Neuronal stem cell (in vitro differentiated cells): Measurements from ENCODE around the gene GLIS1.
A peak's percentile ranks its signal among the peaks of the same experiment; 100 is the strongest.

Experiments used
- DNase-seq: peaks from one replicate; pipeline ENCODE4 v3.0.0-alpha.2; 2013; ENCODE audit warnings: low spot score
- H2AFZ ChIP-seq: one replicate; pipeline ENCODE4 v1.6.1; 2013; ENCODE audit warnings: mild to moderate bottlenecking, low read length, inconsistent platforms
- H2AK5ac ChIP-seq: 2 replicates; pipeline ENCODE4 v1.6.1; 2013; ENCODE audit warnings: low read depth, mild to moderate bottlenecking, inconsistent platforms, low read length, moderate library complexity, mixed read lengths
- H2BK120ac ChIP-seq: 2 replicates; pipeline ENCODE4 v1.6.1; 2013; ENCODE audit warnings: low read depth, mild to moderate bottlenecking, inconsistent platforms, low read length, moderate library complexity, mixed read lengths
- H2BK12ac ChIP-seq: one replicate; pipeline ENCODE4 v1.6.1; 2013; ENCODE audit warnings: low read length, inconsistent platforms
- H2BK15ac ChIP-seq: 2 replicates; pipeline ENCODE4 v1.6.1; 2013; ENCODE audit warnings: mild to moderate bottlenecking, low read length, inconsistent platforms, mixed read lengths
- H2BK5ac ChIP-seq: one replicate; pipeline ENCODE4 v1.6.1; 2013; ENCODE audit warnings: inconsistent platforms, mild to moderate bottlenecking, low read length, moderate library complexity
- H3K14ac ChIP-seq: one replicate; pipeline ENCODE4 v1.6.1; 2013; ENCODE audit warnings: low read length, inconsistent platforms
- H3K18ac ChIP-seq: 2 replicates; pipeline ENCODE4 v1.6.1; 2013; ENCODE audit warnings: low read length, inconsistent platforms
- H3K23ac ChIP-seq: 2 replicates; pipeline ENCODE4 v1.6.1; 2013; ENCODE audit warnings: low read depth, mild to moderate bottlenecking, mixed read lengths, low read length, inconsistent platforms; ENCODE audit not compliant: poor library complexity
- H3K27ac ChIP-seq: replicated peaks from 3 replicates; pipeline ENCODE4 v1.5.1; 2013; ENCODE audit warnings: low read length, inconsistent platforms
- H3K27me3 ChIP-seq, 3 experiments: 2 replicates each; pipeline ENCODE4 v1.6.1; 2013; ENCODE audit warnings: low read length in 3 of 3, mild to moderate bottlenecking in 2 of 3, inconsistent platforms in 1 of 3, low read depth in 1 of 3, mixed read lengths in 1 of 3, moderate library complexity in 1 of 3; ENCODE audit not compliant: control insufficient read depth in 3 of 3, insufficient read depth in 3 of 3
- H3K36me3 ChIP-seq, 2 donors: replicated peaks in 1 of 2; 2 replicates each; pipeline ENCODE4 v1.6.1; 2013; ENCODE audit warnings: low read length in 2 of 2; ENCODE audit not compliant: control insufficient read depth in 2 of 2, insufficient read depth in 2 of 2
- H3K4ac ChIP-seq: 2 replicates; pipeline ENCODE4 v1.6.1; 2013; ENCODE audit warnings: inconsistent platforms, mild to moderate bottlenecking, low read length, moderate library complexity
- H3K4me1 ChIP-seq, 2 donors: 1 replicate in 1 of 2; 2 replicates in 1 of 2; pipeline ENCODE4 v1.6.1; 2013; ENCODE audit warnings: low read length in 2 of 2, low read depth in 1 of 2; ENCODE audit not compliant: control insufficient read depth in 2 of 2, insufficient read depth in 1 of 2
- H3K4me2 ChIP-seq: one replicate; pipeline ENCODE4 v1.6.1; 2013; ENCODE audit warnings: mild to moderate bottlenecking, low read length, inconsistent platforms; ENCODE audit not compliant: insufficient read depth, poor library complexity, severe bottlenecking
- H3K4me3 ChIP-seq, 2 donors: 2 replicates each; pipeline ENCODE4 v1.5.1; 2013; ENCODE audit warnings: low read length in 2 of 2, mild to moderate bottlenecking in 2 of 2, inconsistent platforms in 1 of 2, moderate library complexity in 1 of 2
- H3K79me1 ChIP-seq: one replicate; pipeline ENCODE4 v1.6.1; 2013; ENCODE audit warnings: low read depth, mild to moderate bottlenecking, inconsistent platforms, low read length, moderate library complexity
- H3K9ac ChIP-seq: one replicate; pipeline ENCODE4 v1.6.1; 2013; ENCODE audit warnings: mild to moderate bottlenecking, low read depth, low read length, inconsistent platforms; ENCODE audit not compliant: poor library complexity
- H3K9me3 ChIP-seq, 2 donors: replicated peaks in 1 of 2; 2 replicates each; pipeline versions ENCODE3 to v1.6.1; 2013; ENCODE audit warnings: low read length in 2 of 2, mild to moderate bottlenecking in 2 of 2, inconsistent platforms in 1 of 2, low read depth in 1 of 2, mixed read lengths in 1 of 2, moderate library complexity in 1 of 2; ENCODE audit not compliant: control insufficient read depth in 2 of 2, insufficient read depth in 1 of 2
- H4K8ac ChIP-seq: one replicate; pipeline ENCODE4 v1.6.1; 2013; ENCODE audit warnings: low read depth, mild to moderate bottlenecking, inconsistent platforms, low read length, moderate library complexity
- H4K91ac ChIP-seq: one replicate; pipeline ENCODE4 v1.6.1; 2013; ENCODE audit warnings: low read length, low read depth, mild to moderate bottlenecking, inconsistent platforms; ENCODE audit not compliant: poor library complexity
- WGBS, 2 donors: extraction: QIAGEN DNeasy Blood & Tissue Kit; methylation state at CpG; one replicate each; pipeline ENCODE4 v1.1.7; 2013; ENCODE audit warnings: missing lambda C conversion rate in 2 of 2, mixed read lengths in 1 of 2; ENCODE audit not compliant: insufficient read length in 2 of 2, insufficient replicate concordance in 1 of 2; ENCODE audit errors: extremely low coverage in 2 of 2; 5-methylcytosine and 5-hydroxymethylcytosine counted together

The GLIS1 gene

DNA sequence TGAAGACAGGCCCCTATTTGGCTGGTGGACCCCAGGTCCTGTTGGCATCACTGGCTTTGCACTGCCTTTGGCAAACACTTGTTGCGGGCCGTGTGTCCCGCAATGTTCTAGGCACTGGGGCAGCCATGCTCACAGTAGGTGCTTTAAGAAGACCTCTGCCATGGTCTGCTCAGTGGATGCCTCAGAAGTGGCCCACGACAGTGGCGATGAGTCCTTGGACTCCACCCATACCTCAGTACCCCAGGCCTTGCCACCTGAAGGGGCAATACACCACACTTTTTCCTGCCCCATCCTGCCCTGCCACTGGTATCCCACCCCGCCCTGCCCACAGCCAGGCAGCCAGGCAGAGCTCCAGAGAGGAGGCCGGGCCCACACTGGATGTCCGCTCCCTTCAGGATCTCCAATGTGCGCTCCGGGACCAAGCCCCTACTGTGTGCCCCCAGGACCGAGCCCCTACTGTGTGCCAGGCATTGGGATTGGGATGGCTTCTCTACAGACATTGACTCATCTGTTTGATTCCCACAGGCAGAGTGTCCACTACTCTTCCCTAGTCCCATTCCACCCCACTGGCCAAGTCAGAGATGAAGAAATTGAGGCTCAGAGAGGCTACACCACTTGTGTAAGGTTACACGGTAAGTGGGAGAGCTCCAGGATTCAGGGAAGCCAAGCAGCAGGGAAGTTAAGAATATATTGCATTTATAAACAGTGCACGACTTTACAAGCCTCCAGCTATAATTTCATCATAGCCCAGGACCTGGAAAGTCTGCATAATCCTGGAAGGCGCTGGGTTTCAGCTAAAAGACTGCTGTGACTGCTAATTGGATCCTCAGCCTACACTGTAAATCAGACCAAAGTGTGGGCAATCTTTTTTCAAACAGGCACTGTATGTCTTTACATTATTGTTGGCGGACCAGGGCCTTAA is 178.1 kb downstream of the GLIS1 start:
- no CpG with 5 or more reads among the region's 15 CpGs for WGBS, 2 donors
- H4K8ac ChIP-seq = no peak overlapping the region
- no peak overlapping the region for H2BK120ac ChIP-seq
- H3K27me3 ChIP-seq = peaks cover 0 to 26% (median 0%) of the 10 kb centered on the region in 3 experiments
- H3K9ac ChIP-seq = no peak overlapping the region
- no peak overlapping the region for H3K18ac ChIP-seq
- no peak overlapping the region for H2BK12ac ChIP-seq
- H3K14ac ChIP-seq = no peak overlapping the region
- H2AK5ac ChIP-seq = peak overlapping the region; percentile 25
- DNase-seq = no peak
- H3K79me1 ChIP-seq = peaks cover 5% of the 10 kb centered on the region
- H2BK5ac ChIP-seq = no peak overlapping the region
- no peak overlapping the region for H3K4me3 ChIP-seq
- H3K27ac ChIP-seq = no peak overlapping the region
- H3K23ac ChIP-seq = no peak overlapping the region
- peaks cover 0 to 1% of the 10 kb centered on the region in 2 donors for H3K36me3 ChIP-seq
- no peak overlapping the region for H3K4me2 ChIP-seq
- peak overlapping the region; percentile 29 for H2BK15ac ChIP-seq
- H3K9me3 ChIP-seq = peaks cover 0 to 9% of the 10 kb centered on the region in 2 donors
- peaks cover 0 to 9% of the 10 kb centered on the region in 2 donors for H3K4me1 ChIP-seq
- no peak overlapping the region for H2AFZ ChIP-seq
- H3K4ac ChIP-seq = no peak overlapping the region
- no peak overlapping the region for H4K91ac ChIP-seq

DNA sequence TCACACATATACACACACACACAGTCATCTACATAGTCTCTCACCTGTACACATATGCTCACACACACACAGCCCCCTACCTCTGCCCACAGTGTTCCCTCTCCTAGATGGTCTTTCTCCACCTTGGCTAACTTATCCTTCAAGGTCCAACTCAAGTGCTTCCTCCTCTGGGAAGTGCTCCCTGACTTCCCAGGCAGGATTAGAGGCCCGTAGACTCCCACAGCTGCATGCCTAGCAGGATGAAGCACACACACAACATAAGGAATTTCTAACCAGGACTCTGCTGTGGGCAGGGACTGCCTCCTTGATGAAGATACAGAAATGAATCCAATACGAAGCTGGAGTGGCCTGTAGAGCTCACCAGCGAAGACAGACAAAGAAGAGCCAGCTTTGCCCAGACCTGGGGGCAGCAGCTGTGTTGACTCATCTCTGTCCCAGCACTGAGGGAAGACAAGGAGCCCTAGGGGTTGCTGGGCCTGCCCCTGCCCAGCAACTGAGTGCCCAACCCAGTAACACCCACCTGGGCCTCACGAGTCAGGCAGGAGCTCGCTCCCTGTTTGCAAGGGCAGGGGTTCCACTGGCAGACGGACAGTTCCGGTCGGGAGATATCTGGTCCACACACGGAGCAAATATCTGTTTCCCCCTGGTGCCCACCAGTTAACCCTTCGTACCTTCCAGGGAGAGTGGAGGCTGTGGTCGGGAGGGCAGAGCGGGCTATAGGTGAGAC is 178.9 kb downstream of the GLIS1 start:
- WGBS, 2 donors = no CpG with 5 or more reads among the region's 12 CpGs
- no peak overlapping the region for H2BK5ac ChIP-seq
- peak overlapping the region; percentile 32 for H3K23ac ChIP-seq

DNA sequence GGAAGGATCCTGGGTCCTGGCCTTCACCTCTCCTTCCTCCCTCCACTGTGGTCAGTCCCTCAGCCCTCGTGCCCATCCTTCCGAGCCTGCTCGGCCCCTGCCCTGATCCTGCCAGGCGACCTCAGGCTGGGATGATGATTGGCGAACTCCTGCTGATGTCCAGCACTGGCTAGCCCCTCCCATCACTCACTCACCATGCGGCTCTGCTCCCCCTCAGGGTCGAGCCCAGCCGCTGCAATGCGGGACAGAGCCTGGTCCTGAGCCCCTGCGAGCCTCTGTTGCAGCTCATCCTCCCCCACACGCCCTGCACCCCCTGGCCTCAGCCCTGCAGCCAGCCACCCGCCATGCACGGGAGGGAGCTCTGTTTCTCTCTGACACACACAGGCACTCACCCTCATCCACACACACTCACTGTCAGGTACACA is 179.6 kb downstream of the GLIS1 start:
- Histone ChIP-seq H3K9me3 (peaks cover 0 to 9% of the 10 kb centered on the region in 2 donors), H2BK5ac (no peak overlapping the region), H3K4me3 (no peak overlapping the region), H2AFZ (no peak overlapping the region), H3K23ac (peak overlapping the region; percentile 32), H2BK15ac (no peak overlapping the region), H2AK5ac (no peak overlapping the region), H3K4ac (no peak overlapping the region), H3K14ac (peak overlapping the region; percentile 48), H2BK12ac (no peak overlapping the region), H3K4me2 (no peak overlapping the region), H3K27ac (no peak overlapping the region), H2BK120ac (no peak overlapping the region), H3K79me1 (peaks cover 5% of the 10 kb centered on the region), H4K91ac (no peak overlapping the region), H4K8ac (no peak overlapping the region), H3K18ac (peak overlapping the region; percentile 5), H3K27me3 (peaks cover 0 to 25% (median 0%) of the 10 kb centered on the region in 3 experiments), H3K4me1 (peaks cover 0 to 10% of the 10 kb centered on the region in 2 donors), H3K9ac (peak overlapping the region; percentile 53), H3K36me3 (peaks cover 0 to 3% of the 10 kb centered on the region in 2 donors)
- no peak for DNase-seq
- WGBS, 2 donors = no CpG with 5 or more reads among the region's 13 CpGs

More for the DNA sequence above, 178.9 kb downstream of the GLIS1 start:
- H3K79me1 ChIP-seq = peaks cover 5% of the 10 kb centered on the region
- peak overlapping the region; percentile 29 for H2BK15ac ChIP-seq
- H3K4me2 ChIP-seq = no peak overlapping the region
- DNase-seq = no peak
- H2BK12ac ChIP-seq = no peak overlapping the region
- peak overlapping the region; percentile 34 for H3K18ac ChIP-seq
- no peak overlapping the region for H2AK5ac ChIP-seq
- no peak overlapping the region for H4K8ac ChIP-seq
- H3K14ac ChIP-seq = peak overlapping the region; percentile 48
- no peak overlapping the region for H4K91ac ChIP-seq
- H3K27ac ChIP-seq = no peak overlapping the region
- peaks cover 0 to 3% of the 10 kb centered on the region in 2 donors for H3K36me3 ChIP-seq
- H3K4me3 ChIP-seq = no peak overlapping the region
- H3K4me1 ChIP-seq = peaks cover 0 to 10% of the 10 kb centered on the region in 2 donors
- H2BK120ac ChIP-seq = no peak overlapping the region
- peaks cover 0 to 9% of the 10 kb centered on the region in 2 donors for H3K9me3 ChIP-seq
- H2AFZ ChIP-seq = no peak overlapping the region
- H3K27me3 ChIP-seq = peaks cover 0 to 26% (median 0%) of the 10 kb centered on the region in 3 experiments
- H3K4ac ChIP-seq = no peak overlapping the region
- no peak overlapping the region for H3K9ac ChIP-seq
